ENCODE data around the gene LRRN2.

DNA sequence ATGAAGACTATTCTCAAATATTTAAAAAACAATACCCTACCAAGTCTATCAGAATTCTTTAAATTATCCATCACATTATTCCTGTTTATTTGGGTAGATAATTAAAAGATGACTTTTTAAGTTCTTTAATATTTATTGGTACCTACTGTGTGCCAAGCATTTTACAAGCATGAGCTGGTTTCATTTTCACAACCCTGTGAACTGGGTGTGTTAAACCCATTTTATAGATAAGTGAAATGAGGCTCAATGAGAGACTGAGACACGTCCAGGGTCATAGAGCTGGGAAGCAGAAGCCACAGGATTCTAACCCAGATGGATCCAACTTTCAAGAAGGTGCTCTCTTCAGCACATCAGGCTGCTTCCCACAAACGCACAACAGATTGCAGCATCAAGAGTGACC is 12.3 kb downstream of the LRRN2 start:
- TF ChIP-seq POLR2A (IDR thresholded peaks at IDR 0.05; ENCODE audit: low read length) (no peak), GATA1 (IDR thresholded peaks at IDR 0.05; ENCODE audit: low read depth, low read length) (no peak)
